ENCODE data around the gene EME1.

DNA sequence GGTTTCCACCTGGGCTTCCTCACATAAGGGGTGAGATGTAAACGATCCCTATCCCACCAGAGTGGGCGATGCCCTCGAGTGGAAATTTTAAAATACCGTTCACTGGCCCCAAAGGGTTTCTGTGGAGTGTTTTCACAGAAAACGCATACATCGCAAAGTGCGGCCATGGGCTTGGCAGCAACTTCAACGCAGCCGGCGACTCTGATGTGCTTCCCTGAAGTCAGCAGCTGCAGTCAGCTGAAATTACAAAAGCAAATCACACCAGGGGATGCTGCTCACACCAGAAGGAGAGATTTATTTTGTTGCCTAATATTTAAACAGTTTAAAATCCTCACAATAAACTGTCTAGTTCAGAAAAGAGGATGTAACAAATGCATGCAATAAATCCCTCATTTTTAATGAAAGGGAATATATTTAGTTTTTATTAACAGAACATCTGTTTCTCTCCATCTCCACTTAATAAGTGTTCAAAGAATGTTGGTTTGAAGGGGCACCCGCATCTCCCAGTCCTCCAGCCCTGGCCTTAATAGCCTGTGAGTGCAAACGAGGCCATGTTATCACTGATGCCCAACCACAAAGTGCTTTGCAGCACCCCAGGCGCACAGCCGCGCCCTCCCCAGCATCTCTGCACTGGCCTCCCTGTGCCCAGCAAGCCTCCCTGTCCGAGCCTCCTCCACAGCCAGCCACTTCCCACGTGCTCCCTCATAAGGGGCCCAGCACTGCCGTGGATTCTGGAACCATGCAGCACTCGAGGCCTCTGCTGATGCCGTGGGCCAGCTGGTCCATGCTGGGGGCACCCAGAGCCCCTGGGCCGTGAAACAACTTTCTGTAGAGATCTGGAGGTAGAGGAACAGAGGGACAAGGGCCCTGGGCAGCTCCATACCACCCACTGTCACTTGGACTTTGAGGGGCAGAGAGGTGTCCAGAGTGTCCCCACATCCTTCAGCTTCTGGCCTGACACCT is 44.4 kb upstream of the EME1 start:
- TF ChIP-seq, protein P1, sequence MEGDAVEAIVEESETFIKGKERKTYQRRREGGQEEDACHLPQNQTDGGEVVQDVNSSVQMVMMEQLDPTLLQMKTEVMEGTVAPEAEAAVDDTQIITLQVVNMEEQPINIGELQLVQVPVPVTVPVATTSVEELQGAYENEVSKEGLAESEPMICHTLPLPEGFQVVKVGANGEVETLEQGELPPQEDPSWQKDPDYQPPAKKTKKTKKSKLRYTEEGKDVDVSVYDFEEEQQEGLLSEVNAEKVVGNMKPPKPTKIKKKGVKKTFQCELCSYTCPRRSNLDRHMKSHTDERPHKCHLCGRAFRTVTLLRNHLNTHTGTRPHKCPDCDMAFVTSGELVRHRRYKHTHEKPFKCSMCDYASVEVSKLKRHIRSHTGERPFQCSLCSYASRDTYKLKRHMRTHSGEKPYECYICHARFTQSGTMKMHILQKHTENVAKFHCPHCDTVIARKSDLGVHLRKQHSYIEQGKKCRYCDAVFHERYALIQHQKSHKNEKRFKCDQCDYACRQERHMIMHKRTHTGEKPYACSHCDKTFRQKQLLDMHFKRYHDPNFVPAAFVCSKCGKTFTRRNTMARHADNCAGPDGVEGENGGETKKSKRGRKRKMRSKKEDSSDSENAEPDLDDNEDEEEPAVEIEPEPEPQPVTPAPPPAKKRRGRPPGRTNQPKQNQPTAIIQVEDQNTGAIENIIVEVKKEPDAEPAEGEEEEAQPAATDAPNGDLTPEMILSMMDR (IDR thresholded peaks at IDR 0.05): no peak
- TF ChIP-seq POLR2A (IDR thresholded peaks at IDR 0.05): no peak

All from right lobe of liver (tissue), 4 donors.